Measurements from ENCODE around the gene GPN1.
A peak's percentile ranks its signal among the peaks of the same experiment; 100 is the strongest.
"Not testable (repeated sequence)": the region's sequence is repeated elsewhere in the genome, so short reads cannot be mapped to it uniquely, and the experiment has no call there.

The GPN1 gene

GRCh38 chr2:27627963-27628766, 685 bp upstream of the GPN1 start:
- no peak for DNase-seq

GRCh38 chr2:27630257-27630656, 1.4 kb downstream of the GPN1 start:
- DNase-seq: not testable (repeated sequence)

- no peak for DNase-seq
Observed at GRCh38 chr2:27634291-27634690, 5.4 kb downstream of the GPN1 start.

- DNase-seq: no peak
Observed at GRCh38 chr2:27636766-27637165, 7.9 kb downstream of the GPN1 start.

- no peak for DNase-seq
Observed at GRCh38 chr2:27638037-27638637, 9.3 kb downstream of the GPN1 start.

GRCh38 chr2:27638709-27639108, 9.9 kb downstream of the GPN1 start:
- DNase-seq: no peak

GRCh38 chr2:27640722-27641245, 11.9 kb downstream of the GPN1 start:
- no peak for DNase-seq

GRCh38 chr2:27645197-27645596, 16.3 kb downstream of the GPN1 start:
- DNase-seq: no peak

GRCh38 chr2:27647289-27647688, 18.4 kb downstream of the GPN1 start:
- DNase-seq: no peak

- no peak for DNase-seq
Observed at GRCh38 chr2:27647737-27648136, 18.9 kb downstream of the GPN1 start.

GRCh38 chr2:27651056-27651455, 22.2 kb downstream of the GPN1 start:
- DNase-seq: no peak

- DNase-seq: no peak
Observed at GRCh38 chr2:27652341-27652740, 23.5 kb downstream of the GPN1 start.

- DNase-seq: no peak
Observed at GRCh38 chr2:27652790-27653189, 23.9 kb downstream of the GPN1 start.

- DNase-seq: no peak
Observed at GRCh38 chr2:27653397-27653796, 24.5 kb downstream of the GPN1 start.

GRCh38 chr2:27655155-27655951, 26.5 kb downstream of the GPN1 start:
- DNase-seq: no peak

GRCh38 chr2:27661371-27661770, 32.5 kb downstream of the GPN1 start:
- DNase-seq: no peak

- peak in 1 of 2 experiments; percentile 40 for DNase-seq
Observed at GRCh38 chr2:27663285-27664153, 34.7 kb downstream of the GPN1 start, which contains the start of the genes SLC4A1AP and SUPT7L. SLC4A1AP (plus strand) TSS chr2:27663889; CDS start chr2:27663915, 26 bp downstream. SUPT7L (minus strand) TSS chr2:27663614; CDS start chr2:27662192, 1,422 bp downstream.

- no peak for DNase-seq
Observed at GRCh38 chr2:27664154-27664574, 35.3 kb downstream of the GPN1 start.

- no peak for DNase-seq
Observed at GRCh38 chr2:27664622-27665363, 35.9 kb downstream of the GPN1 start.

GRCh38 chr2:27667446-27667845, 38.6 kb downstream of the GPN1 start:
- DNase-seq: no peak

- no peak for DNase-seq
Observed at GRCh38 chr2:27671235-27671634, 42.4 kb downstream of the GPN1 start.
